Stimulated activated naive CD8-positive, alpha-beta T cell treated with anti-CD3 and anti-CD28 coated beads, Interleukin-15, amount 100 ng/mL, for 72 hours (primary cell): ENCODE results near the gene LCMT2.
"Not testable (repeated sequence)": the region's sequence is repeated elsewhere in the genome, so short reads cannot be mapped to it uniquely, and the experiment has no call there.

Experiments
- ATAC-seq: fragments of 150-1000 bp; cut with Tn5 transposase; 2 replicates; pipeline ENCODE4 v1.10.0; 2021; ENCODE audit warnings: mild to moderate bottlenecking, moderate library complexity
- DNase-seq, 2 donors: peaks; one replicate each; pipeline ENCODE4 v3.0.0; 2021 to 2022
- H3K27ac Mint-ChIP-seq, 2 donors: one replicate each; pipeline ENCODE4 v1.8.0; 2022; ENCODE audit warnings: mild to moderate bottlenecking in 2 of 2, mixed read lengths in 2 of 2, moderate library complexity in 2 of 2
- H3K27me3 Mint-ChIP-seq: one replicate; pipeline ENCODE4 v1.8.0; 2022; ENCODE audit warnings: mixed read lengths
- H3K4me1 Mint-ChIP-seq: one replicate; pipeline ENCODE4 v1.8.0; 2022; ENCODE audit warnings: mild to moderate bottlenecking, mixed read lengths
- H3K4me3 Mint-ChIP-seq, 2 donors: one replicate each; pipeline ENCODE4 v1.8.0; 2022; ENCODE audit warnings: mild to moderate bottlenecking in 2 of 2, mixed read lengths in 2 of 2, moderate library complexity in 1 of 2
- H3K9me3 Mint-ChIP-seq, 2 donors: one replicate each; pipeline ENCODE4 v1.8.0; 2022; ENCODE audit warnings: mixed read lengths in 2 of 2

Gene LCMT2

GRCh38 chr15:43325039-43325684, 5.2 kb downstream of the LCMT2 start:
- H3K27ac Mint-ChIP-seq: no peak overlapping the region
- no peak overlapping the region for H3K4me3 Mint-ChIP-seq
- H3K9me3 Mint-ChIP-seq: no peaks in the 10 kb centered on the region
- DNase-seq (no peak), ATAC-seq (no peak)
- peaks cover 22% of the 10 kb centered on the region for H3K4me1 Mint-ChIP-seq
- no peaks in the 10 kb centered on the region for H3K27me3 Mint-ChIP-seq

- H3K4me3 Mint-ChIP-seq: no peak overlapping the region
- ATAC-seq: no peak
- DNase-seq: no peak
- H3K27ac Mint-ChIP-seq: no peak overlapping the region
- H3K27me3 Mint-ChIP-seq: peaks cover 8% of the 10 kb centered on the region
- H3K9me3 Mint-ChIP-seq: no peaks in the 10 kb centered on the region
- H3K4me1 Mint-ChIP-seq: no peaks in the 10 kb centered on the region
These were observed 11.2 kb downstream of the LCMT2 start for GRCh38 chr15:43318990-43319771.

- Mint-ChIP-seq H3K4me3 (no peak overlapping the region), H3K4me1 (no peaks in the 10 kb centered on the region), H3K27ac (no peak overlapping the region), H3K9me3 (no peaks in the 10 kb centered on the region), H3K27me3 (peaks cover 11% of the 10 kb centered on the region)
- ATAC-seq (no peak), DNase-seq (no peak)
These were observed 12.7 kb downstream of the LCMT2 start for GRCh38 chr15:43317566-43318184.

GRCh38 chr15:43316971-43317346, 13.4 kb downstream of the LCMT2 start:
- Mint-ChIP-seq H3K9me3 (no peaks in the 10 kb centered on the region), H3K27me3 (peaks cover 11% of the 10 kb centered on the region), H3K27ac (no peak overlapping the region), H3K4me3 (no peak overlapping the region), H3K4me1 (no peaks in the 10 kb centered on the region)
- DNase-seq (no peak), ATAC-seq (no peak)

GRCh38 chr15:43316016-43316970, 14.1 kb downstream of the LCMT2 start:
- H3K4me3 Mint-ChIP-seq: no peak overlapping the region
- ATAC-seq: no peak

GRCh38 chr15:43314171-43314570, 16.2 kb downstream of the LCMT2 start:
- no peaks in the 10 kb centered on the region for H3K9me3 Mint-ChIP-seq
- no peak overlapping the region for H3K4me3 Mint-ChIP-seq
- peaks cover 23% of the 10 kb centered on the region for H3K27me3 Mint-ChIP-seq
- H3K27ac Mint-ChIP-seq: peak overlapping the region in 1 of 2 donors; percentile 5
- ATAC-seq (no peak), DNase-seq (no peak)
- no peaks in the 10 kb centered on the region for H3K4me1 Mint-ChIP-seq

More at GRCh38 chr15:43316016-43316970, 14.1 kb downstream of the LCMT2 start:
- Mint-ChIP-seq H3K27ac (no peak overlapping the region), H3K4me1 (no peaks in the 10 kb centered on the region), H3K9me3 (no peaks in the 10 kb centered on the region), H3K27me3 (peaks cover 11% of the 10 kb centered on the region)
- no peak for DNase-seq

- ATAC-seq (no peak), DNase-seq (no peak)
- H3K4me3 Mint-ChIP-seq: no peak overlapping the region
- peaks cover 35% of the 10 kb centered on the region for H3K27me3 Mint-ChIP-seq
- H3K4me1 Mint-ChIP-seq: no peaks in the 10 kb centered on the region
- no peaks in the 10 kb centered on the region for H3K9me3 Mint-ChIP-seq
- H3K27ac Mint-ChIP-seq: no peak overlapping the region
These were observed 18.0 kb downstream of the LCMT2 start for GRCh38 chr15:43312378-43312777.

- Mint-ChIP-seq H3K4me1 (no peaks in the 10 kb centered on the region), H3K27me3 (peaks cover 28% of the 10 kb centered on the region), H3K9me3 (no peaks in the 10 kb centered on the region), H3K4me3 (no peak within 1 kb of the TSS), H3K27ac (peak within 1 kb of the TSS in 1 of 2 donors; percentile 16)
- no peak for ATAC-seq
- DNase-seq: no peak
These were observed 28.1 kb downstream of the LCMT2 start, which contains the start of gene TGM7 for GRCh38 chr15:43302205-43302817. Gene TGM7 (minus strand): TSS chr15:43302255.

GRCh38 chr15:43299884-43300283, 30.5 kb downstream of the LCMT2 start:
- ATAC-seq: no peak
- H3K4me1 Mint-ChIP-seq: no peaks in the 10 kb centered on the region
- H3K9me3 Mint-ChIP-seq: no peaks in the 10 kb centered on the region
- H3K4me3 Mint-ChIP-seq: no peak overlapping the region
- H3K27me3 Mint-ChIP-seq: peaks cover 34% of the 10 kb centered on the region
- H3K27ac Mint-ChIP-seq: no peak overlapping the region
- no peak for DNase-seq

- no peaks in the 10 kb centered on the region for H3K9me3 Mint-ChIP-seq
- ATAC-seq (no peak), DNase-seq (no peak)
- peaks cover 39% of the 10 kb centered on the region for H3K27me3 Mint-ChIP-seq
- no peak overlapping the region for H3K27ac Mint-ChIP-seq
- H3K4me1 Mint-ChIP-seq: no peaks in the 10 kb centered on the region
- no peak overlapping the region for H3K4me3 Mint-ChIP-seq
These were observed 31.0 kb downstream of the LCMT2 start for GRCh38 chr15:43299411-43299810.

- no peak overlapping the region for H3K27ac Mint-ChIP-seq
- ATAC-seq (no peak), DNase-seq (no peak)
- peaks cover 69% of the 10 kb centered on the region for H3K27me3 Mint-ChIP-seq
- H3K4me3 Mint-ChIP-seq: no peak overlapping the region
- H3K4me1 Mint-ChIP-seq: peaks cover 5% of the 10 kb centered on the region
- H3K9me3 Mint-ChIP-seq: no peaks in the 10 kb centered on the region
These were observed 36.2 kb downstream of the LCMT2 start for GRCh38 chr15:43294091-43294706.

GRCh38 chr15:43293432-43293831, 36.9 kb downstream of the LCMT2 start:
- Mint-ChIP-seq H3K27ac (no peak overlapping the region), H3K4me3 (no peak overlapping the region), H3K27me3 (peaks cover 69% of the 10 kb centered on the region), H3K9me3 (no peaks in the 10 kb centered on the region), H3K4me1 (peaks cover 5% of the 10 kb centered on the region)
- ATAC-seq (peak; percentile 63), DNase-seq (no peak)

GRCh38 chr15:43292375-43293078, 37.8 kb downstream of the LCMT2 start:
- no peak for ATAC-seq
- no peak for DNase-seq
- peaks cover 71% of the 10 kb centered on the region for H3K27me3 Mint-ChIP-seq
- H3K4me1 Mint-ChIP-seq: peaks cover 5% of the 10 kb centered on the region
- no peak overlapping the region for H3K4me3 Mint-ChIP-seq
- no peaks in the 10 kb centered on the region for H3K9me3 Mint-ChIP-seq
- no peak overlapping the region for H3K27ac Mint-ChIP-seq

GRCh38 chr15:43289656-43290055, 40.7 kb downstream of the LCMT2 start:
- ATAC-seq, DNase-seq, H3K27ac Mint-ChIP-seq, H3K4me3 Mint-ChIP-seq, H3K9me3 Mint-ChIP-seq: not testable (repeated sequence)
- Mint-ChIP-seq H3K4me1 (peaks cover 14% of the 10 kb centered on the region), H3K27me3 (peaks cover 64% of the 10 kb centered on the region)
